Tibial nerve (tissue), 4 donors: ENCODE data around the gene GRIN1. TPM values are rescaled to one million over a fixed set of nuclear protein-coding genes. Genes with fewer than 3 reads are reported as not detected.

Experiments used
- DNase-seq, 2 donors: peaks; one replicate each; pipeline ENCODE4 v3.0.0-alpha.2; 2019; ENCODE audit warnings: low spot score in 2 of 2
- H3K27ac ChIP-seq, 4 donors: fragments of 200-600 bp; sonication (generic) in 3 of 4; one replicate each; pipeline ENCODE4 v1.5.1; 2017 to 2019; ENCODE audit warnings: mild to moderate bottlenecking in 1 of 4
- H3K27me3 ChIP-seq, 2 donors: fragments of 200-600 bp; sonication (generic) in 1 of 2; one replicate each; pipeline versions ENCODE4 v1.5.1 to v1.6.0; 2017 to 2019
- H3K36me3 ChIP-seq, 3 donors: fragments of 200-600 bp; sonication (generic); one replicate each; pipeline ENCODE4 v1.5.1; 2018 to 2019
- H3K4me1 ChIP-seq, 4 donors: fragments of 200-600 bp; sonication (generic) in 3 of 4; one replicate each; pipeline ENCODE4 v1.5.1; 2017 to 2019
- H3K4me3 ChIP-seq, 4 donors: fragments of 200-600 bp; sonication (generic) in 3 of 4; one replicate each; pipeline ENCODE4 v1.5.1; 2017 to 2019; ENCODE audit warnings: mild to moderate bottlenecking in 1 of 4, moderate library complexity in 1 of 4
- H3K9me3 ChIP-seq, 4 donors: fragments of 200-600 bp; sonication (generic) in 3 of 4; one replicate each; pipeline ENCODE4 v1.5.1; 2017 to 2019
- CTCF ChIP-seq, 5 experiments: fragments of 200-600 bp in 3 of 5; fragments of 450-650 bp in 2 of 5; sonication (generic) in 3 of 5; IDR thresholded peaks; one replicate each; pipeline ENCODE4 v1.5.1; 2016 to 2019; ENCODE audit warnings: antibody characterized with exemption in 5 of 5, mild to moderate bottlenecking in 3 of 5, moderate library complexity in 2 of 5
- EP300 ChIP-seq, 2 donors: sonication (generic); formaldehyde crosslinking; IDR thresholded peaks; one replicate each; pipeline ENCODE4 v1.6.1; 2017; ENCODE audit warnings: antibody characterized with exemption in 2 of 2, mild to moderate bottlenecking in 1 of 2
- POLR2A ChIP-seq, 2 donors: fragments of 450-650 bp; IDR thresholded peaks; one replicate each; pipeline ENCODE4 v1.6.1; 2017; ENCODE audit warnings: antibody characterized with exemption in 2 of 2, mild to moderate bottlenecking in 2 of 2, moderate library complexity in 2 of 2
- WGBS, 2 donors: methylation state at CpG; one replicate each; pipeline ENCODE4 v1.1.5; 2018; 5-methylcytosine and 5-hydroxymethylcytosine counted together
- total RNA-seq, 4 donors: library from RNA; depleted of rRNA; stranded (reverse); fragments of >200 nt; gene quantifications; one replicate each; pipeline ENCODE4 v1.1.0, GENCODE V29; 2016

Gene GRIN1
- total RNA-seq, 4 donors from 2014 or later, result 0.21 TPM; not detected in 3

GRCh38 chr9:137195525-137196220, 56.7 kb downstream of the GRIN1 start:
- peaks cover 7 to 67% (median 16%) of the 10 kb centered on the region in 4 donors for H3K4me1 ChIP-seq
- TF ChIP-seq CTCF (IDR thresholded peaks at IDR 0.05), result no peak
- no peak for TF ChIP-seq EP300 (IDR thresholded peaks at IDR 0.05)
- TF ChIP-seq POLR2A (IDR thresholded peaks at IDR 0.05), result no peak
- DNase-seq, result no peak

DNA sequence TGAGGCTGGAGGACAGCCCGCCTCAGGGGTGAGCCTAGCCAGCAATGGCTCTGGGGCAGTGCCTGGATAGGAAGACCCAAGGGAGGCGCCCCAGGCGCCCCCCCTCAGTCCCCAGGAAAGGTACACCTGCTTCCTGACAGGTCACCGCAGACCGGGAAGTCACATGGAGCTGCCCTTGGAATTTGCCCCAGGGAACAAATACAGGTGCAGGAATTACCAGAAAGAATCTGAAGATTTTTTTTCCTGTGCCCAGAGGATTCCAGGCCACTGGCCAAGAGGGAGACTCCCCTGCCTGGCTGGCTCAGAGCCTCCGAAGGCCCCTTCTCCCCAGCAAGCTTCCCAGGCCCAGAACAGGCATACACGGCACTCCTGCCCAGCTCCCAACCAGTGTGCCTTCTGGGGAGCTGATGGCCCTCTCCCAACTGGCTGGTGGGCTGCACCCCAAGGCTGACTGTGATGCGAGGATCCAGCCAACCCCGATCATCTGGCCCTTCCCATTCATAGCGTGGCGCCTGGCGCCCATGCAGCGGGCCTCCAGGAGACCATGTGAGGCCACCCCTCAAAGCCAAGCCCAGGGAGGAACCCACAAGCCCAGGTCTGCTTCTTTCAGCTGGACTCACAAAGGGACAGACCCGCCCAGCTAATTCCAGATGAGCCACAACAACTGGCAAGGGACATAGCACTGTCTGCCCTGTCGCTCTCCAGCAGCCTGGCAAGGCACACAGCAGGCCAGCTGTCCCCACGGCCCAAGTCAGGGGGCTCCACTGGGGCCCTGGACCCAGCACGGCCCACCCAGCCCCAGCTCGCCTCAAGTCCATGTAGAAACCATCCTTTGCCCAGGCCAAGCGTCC, 59.3 kb downstream of the GRIN1 start:
- TF ChIP-seq CTCF (IDR thresholded peaks at IDR 0.05) (no peak), POLR2A (IDR thresholded peaks at IDR 0.05) (no peak), EP300 (IDR thresholded peaks at IDR 0.05) (no peak)
- 70 to 93% methylated on average over 6 to 9 of the region's 19 CpGs for WGBS, 2 donors

More at GRCh38 chr9:137195525-137196220, 56.7 kb downstream of the GRIN1 start:
- no peaks in the 10 kb centered on the region for H3K9me3 ChIP-seq
- peaks cover 0 to 17% (median 0%) of the 10 kb centered on the region in 3 donors for H3K36me3 ChIP-seq
- peak overlapping the region in 1 of 4 donors; percentile 65 for H3K27ac ChIP-seq
- H3K4me3 ChIP-seq, result no peak overlapping the region
- no peaks in the 10 kb centered on the region for H3K27me3 ChIP-seq
- 73 to 79% methylated on average over 13 to 20 of the region's 21 CpGs for WGBS, 2 donors

GRCh38 chr9:137198902-137199283, 59.9 kb downstream of the GRIN1 start:
- no peaks in the 10 kb centered on the region for H3K9me3 ChIP-seq
- H3K36me3 ChIP-seq, result no peaks in the 10 kb centered on the region
- DNase-seq, result no peak
- H3K27ac ChIP-seq, result peak overlapping the region in 2 of 4 donors; percentile 65 to 76
- no peak for TF ChIP-seq EP300 (IDR thresholded peaks at IDR 0.05)
- TF ChIP-seq CTCF (IDR thresholded peaks at IDR 0.05), result no peak
- TF ChIP-seq POLR2A (IDR thresholded peaks at IDR 0.05), result no peak
- H3K4me3 ChIP-seq, result peak overlapping the region in 1 of 4 donors; percentile 42
- H3K4me1 ChIP-seq, result peaks cover 7 to 88% (median 37%) of the 10 kb centered on the region in 4 donors
- 72 to 85% methylated on average over 4 to 8 of the region's 11 CpGs for WGBS, 2 donors
- no peaks in the 10 kb centered on the region for H3K27me3 ChIP-seq

More for the DNA sequence above, 59.3 kb downstream of the GRIN1 start:
- DNase-seq, result no peak
- H3K4me1 ChIP-seq, result peaks cover 7 to 84% (median 31%) of the 10 kb centered on the region in 4 donors
- H3K4me3 ChIP-seq, result peak overlapping the region in 1 of 4 donors; percentile 17
- no peaks in the 10 kb centered on the region for H3K36me3 ChIP-seq
- no peaks in the 10 kb centered on the region for H3K27me3 ChIP-seq
- peak overlapping the region in 2 of 4 donors; percentile 65 to 76 for H3K27ac ChIP-seq
- no peaks in the 10 kb centered on the region for H3K9me3 ChIP-seq

- H3K4me3 ChIP-seq, result peak overlapping the region; percentile 39 to 72 (median 54)
- DNase-seq, result no peak
- H3K27me3 ChIP-seq, result no peaks in the 10 kb centered on the region
- WGBS, 2 donors, result 11 to 14% methylated on average over 7 to 30 of the region's 51 CpGs
- no peaks in the 10 kb centered on the region for H3K36me3 ChIP-seq
- no peak for TF ChIP-seq POLR2A (IDR thresholded peaks at IDR 0.05)
- TF ChIP-seq CTCF (IDR thresholded peaks at IDR 0.05), result no peak
- TF ChIP-seq EP300 (IDR thresholded peaks at IDR 0.05), result no peak
- H3K4me1 ChIP-seq, result peaks cover 13 to 88% (median 44%) of the 10 kb centered on the region in 4 donors
- peak overlapping the region in 3 of 4 donors; percentile 48 to 76 (median 65) for H3K27ac ChIP-seq
- no peaks in the 10 kb centered on the region for H3K9me3 ChIP-seq
Measured at GRCh38 chr9:137199411-137200121, 60.6 kb downstream of the GRIN1 start.
